Posterior vena cava (tissue), 2 donors: ENCODE measurements around the gene MACF1. TPM values are rescaled to one million over a fixed set of nuclear protein-coding genes. Genes with fewer than 3 reads are reported as not detected.
"Not testable (repeated sequence)": the region's sequence is repeated elsewhere in the genome, so short reads cannot be mapped to it uniquely, and the experiment has no call there.

Experiments
- DNase-seq: peaks from one replicate; pipeline ENCODE4 v3.0.0-alpha.2; 2020; ENCODE audit warnings: low spot score
- intact Hi-C, 2 donors: fragments of 100-400 bp; cut with DNase I; formaldehyde crosslinking; loops; one replicate each; pipeline versions ENCODE4 v1.14.1 to v1.14.2; 2022 to 2023
- total RNA-seq, 2 donors: library from RNA; stranded (reverse); fragmentation: NEBNext Ultra II Directional; extraction: Animal tissue kit (Norgen Biotek cat#: 25700); gene quantifications; one replicate each; pipeline ENCODE4 v1.2.1, GENCODE V29; 2021
- donor health status: DM: yes; HTN: yes; CAD: no.
- donor health status: DM: yes; HTN: yes; CAD: no.

Gene MACF1
- total RNA-seq, 2 donors from 2014 or later = 596 to 609 TPM

GRCh38 chr1:39489567-39490239 is 285.2 kb downstream of the MACF1 start:
- intact Hi-C loops = no loop called here

DNA sequence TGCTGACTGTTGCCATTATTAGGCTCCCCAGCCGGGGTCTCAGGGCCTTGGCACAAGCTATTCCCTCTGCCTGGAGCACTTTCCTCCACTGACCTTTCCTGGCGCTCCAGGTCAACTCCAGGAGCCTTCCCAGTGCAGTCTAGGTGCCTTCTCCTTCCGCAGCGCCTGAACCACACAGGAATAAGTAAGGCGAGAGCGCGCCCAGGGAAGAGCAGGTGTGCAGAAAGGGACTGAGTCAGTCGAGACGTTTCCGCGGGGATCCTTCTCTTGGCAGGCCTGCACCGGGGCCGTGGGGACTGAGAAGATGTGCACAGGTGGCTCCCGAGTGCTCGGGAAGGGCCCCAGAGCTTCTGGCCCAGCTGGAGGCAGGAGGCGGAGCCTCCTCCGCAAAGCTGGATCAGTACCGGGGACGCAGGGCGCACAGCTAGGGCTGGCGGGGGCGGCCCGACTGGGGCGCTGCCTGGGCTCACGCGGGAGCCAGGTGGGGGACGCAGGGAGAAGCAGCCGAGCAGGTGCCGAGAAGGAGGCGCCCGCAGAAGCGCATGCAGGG is 286.2 kb downstream of the MACF1 start:
- intact Hi-C loops = no loop called here
- no peak for DNase-seq

More at GRCh38 chr1:39489567-39490239, 285.2 kb downstream of the MACF1 start:
- DNase-seq = no peak

- intact Hi-C loops = no loop called here
- DNase-seq = peak; percentile 86
These were observed 286.8 kb downstream of the MACF1 start, which contains the start of gene BMP8A for GRCh38 chr1:39491146-39491921. Gene BMP8A (plus strand): TSS chr1:39491636. CDS start chr1:39491992, 356 bp downstream.

DNA sequence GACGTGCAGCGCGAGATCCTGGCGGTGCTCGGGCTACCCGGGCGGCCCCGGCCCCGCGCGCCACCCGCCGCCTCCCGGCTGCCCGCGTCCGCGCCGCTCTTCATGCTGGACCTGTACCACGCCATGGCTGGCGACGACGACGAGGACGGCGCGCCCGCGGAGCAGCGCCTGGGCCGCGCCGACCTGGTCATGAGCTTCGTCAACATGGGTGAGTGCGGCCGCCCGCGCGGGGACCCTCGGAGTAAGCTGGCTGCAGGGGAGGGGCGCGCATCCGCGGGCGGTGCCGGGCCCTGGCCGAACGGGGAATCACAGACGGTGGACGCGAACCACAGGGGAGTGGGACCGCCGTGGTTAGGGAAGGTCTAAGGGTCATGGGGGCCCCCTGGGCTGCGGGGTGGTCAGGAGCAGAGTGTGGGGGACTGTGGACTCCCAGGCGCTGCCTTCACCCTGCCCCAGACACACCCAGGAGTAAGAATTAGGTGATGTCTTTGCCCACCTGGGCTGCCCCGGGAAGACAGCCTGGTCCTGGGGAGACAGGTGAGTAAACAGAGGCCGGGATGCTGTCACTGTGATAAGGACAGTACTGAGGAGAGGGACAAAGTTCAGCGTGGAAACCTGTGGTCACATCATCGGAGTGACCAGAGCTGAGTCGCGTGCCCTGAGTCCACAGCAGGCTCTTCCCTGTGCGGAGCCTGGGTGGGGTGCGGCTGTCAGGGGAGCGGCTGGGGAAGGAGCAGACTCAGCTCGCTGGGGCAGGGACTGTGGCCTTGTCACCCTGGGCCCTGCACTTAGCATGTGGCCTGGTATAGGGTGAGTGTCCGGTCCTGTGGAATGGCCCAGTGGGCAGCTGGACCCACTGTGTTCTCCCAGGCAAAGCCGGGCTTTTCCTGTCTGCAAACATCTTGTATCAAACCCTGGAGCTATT is 287.9 kb downstream of the MACF1 start:
- intact Hi-C loops = not testable (repeated sequence)
- peak; percentile 73 for DNase-seq

DNA sequence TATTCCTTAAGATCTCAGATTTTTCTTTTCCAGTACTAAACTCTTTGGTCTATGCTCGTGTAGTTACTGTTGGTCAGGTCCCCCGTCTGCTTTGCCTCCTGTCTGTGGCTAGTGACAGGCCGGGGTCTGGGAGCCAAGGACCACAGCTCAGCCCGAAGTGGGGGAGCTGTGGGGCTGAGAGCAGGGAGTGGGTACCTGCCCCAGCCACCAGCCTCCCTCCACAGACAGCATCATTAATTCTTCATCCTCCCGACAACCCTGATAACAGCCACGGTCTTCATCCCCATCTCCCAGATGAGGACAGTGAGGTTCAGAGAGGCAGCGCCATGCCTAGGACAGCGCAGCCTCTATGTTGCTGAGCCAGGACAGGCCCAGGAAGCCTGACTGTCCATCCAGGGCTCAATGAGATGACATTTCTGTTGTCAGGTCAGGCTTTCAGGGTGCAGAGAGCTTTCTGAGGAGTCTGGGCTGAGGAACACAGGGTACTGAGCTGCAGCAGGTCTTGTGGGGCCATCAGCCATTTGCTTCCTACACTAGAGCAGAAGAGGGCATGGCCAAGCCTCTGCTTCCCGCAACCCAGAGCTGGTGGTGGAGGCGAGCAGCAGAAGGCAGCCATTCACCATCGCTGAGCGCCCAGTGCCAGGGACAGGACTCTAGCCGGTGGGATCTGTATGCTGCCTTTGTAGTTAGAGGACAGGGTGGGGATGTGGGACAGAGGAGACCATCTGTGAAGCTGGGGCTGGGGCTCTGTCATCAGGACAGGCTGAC is 288.7 kb downstream of the MACF1 start:
- peak; percentile 79 for DNase-seq
- intact Hi-C loops = not testable (repeated sequence)

DNA sequence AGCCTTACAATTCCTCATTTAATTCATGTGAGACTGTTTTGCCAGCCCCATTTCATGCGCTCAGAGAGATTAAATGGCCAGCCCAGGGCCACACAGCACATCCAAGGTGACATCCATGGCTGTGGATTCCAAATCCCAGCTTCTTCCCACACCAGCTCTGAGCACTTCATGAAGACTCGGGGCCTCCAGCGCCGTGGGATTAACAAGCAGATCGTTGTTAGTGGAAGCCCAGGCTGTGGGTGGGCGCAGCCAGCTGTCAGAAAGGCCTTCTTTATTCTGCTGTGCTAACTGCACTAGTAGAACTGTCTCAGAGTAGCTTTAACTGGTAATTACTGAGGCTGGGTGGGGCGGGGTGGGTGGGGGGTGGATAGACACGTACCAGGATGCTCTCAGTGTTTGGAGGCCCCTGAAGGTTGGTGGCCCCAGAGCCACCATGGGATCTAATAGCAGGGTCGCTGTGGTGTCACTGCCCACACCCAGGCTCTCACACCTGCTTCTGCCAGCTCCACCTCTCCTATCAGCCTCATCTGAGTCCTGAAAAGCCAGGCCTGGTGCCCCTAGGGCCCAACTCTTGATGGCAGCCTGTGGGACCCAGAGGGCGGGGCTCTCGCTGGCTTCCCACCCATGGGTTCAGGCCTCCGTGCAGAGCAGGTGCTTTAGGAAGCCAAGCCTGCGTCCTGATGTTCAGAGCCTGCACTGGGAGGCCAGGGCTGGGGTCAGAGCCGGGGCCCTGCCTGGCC is 290.3 kb downstream of the MACF1 start:
- intact Hi-C loops = no loop called here
- no peak for DNase-seq

DNA sequence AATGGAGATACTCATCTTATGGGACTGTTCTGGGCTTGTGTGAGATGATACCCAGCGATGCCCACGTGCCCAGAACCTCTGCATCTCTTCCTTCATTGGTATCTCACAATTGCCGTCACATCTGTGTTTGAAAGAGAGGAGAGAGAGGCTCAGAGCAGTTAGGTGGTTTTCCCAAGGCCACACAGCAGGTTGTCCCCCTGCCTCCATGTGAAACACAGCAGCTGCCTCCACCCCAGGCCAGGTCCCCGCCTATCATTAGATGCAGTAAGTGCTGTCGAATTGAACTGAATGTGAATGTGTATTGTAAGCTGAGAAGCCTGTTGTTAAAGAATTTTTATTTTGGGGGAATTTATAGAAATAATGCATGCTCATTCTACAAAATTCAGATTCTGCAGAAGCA is 292.0 kb downstream of the MACF1 start:
- intact Hi-C loops, DNase-seq: not testable (repeated sequence)

DNA sequence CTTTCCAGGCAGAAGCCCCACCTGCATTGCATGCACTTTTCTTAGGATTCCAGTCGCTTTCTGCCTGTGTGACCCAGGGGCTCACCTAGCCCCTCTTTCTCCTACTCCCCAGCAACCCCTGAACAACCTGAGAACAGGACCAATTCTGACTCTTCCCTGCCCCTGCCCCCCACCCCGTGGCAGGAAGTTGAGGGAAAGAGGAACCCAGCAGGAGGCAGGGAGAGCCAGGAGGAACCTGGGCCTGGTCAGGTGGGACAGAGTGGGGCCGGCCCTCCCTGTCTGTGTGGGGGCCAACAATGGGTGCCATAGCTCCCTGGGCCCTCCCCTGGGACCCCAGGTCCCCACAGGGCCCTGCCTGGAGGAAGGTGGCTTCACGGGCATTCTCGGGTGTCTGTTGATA is 293.1 kb downstream of the MACF1 start:
- DNase-seq = no peak
- intact Hi-C loops = no loop called here

DNA sequence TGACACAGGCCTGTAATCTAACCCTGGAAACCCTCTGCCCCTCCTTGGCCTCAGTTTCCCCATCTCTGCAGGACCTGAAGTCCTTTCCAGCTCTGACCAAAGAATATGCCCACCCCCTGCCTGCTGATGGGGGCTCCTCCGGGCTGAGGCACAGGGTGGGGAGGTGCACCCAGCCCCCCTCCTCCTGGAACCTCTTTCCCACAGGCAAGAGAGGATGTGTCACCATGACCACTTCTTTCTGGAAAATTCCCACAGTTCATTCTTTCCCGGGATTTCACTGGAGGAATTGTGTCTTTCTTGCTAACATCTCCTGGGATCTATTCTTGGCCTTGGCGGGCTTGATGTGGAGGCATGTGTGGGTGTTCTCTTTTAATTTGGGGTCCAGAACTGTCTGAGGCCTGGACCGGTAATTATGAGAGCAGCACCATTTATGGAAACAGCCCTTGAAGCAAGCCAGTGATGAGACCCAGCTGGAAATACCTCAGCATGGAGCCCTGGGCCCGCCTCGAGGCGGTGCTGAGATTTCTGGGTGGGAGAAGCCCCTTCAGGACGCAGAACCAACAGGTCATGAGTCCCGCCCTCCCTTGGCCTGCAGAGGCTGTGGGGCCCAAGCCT is 293.7 kb downstream of the MACF1 start:
- DNase-seq = peak; percentile 50
- intact Hi-C loops = not testable (repeated sequence)

DNA sequence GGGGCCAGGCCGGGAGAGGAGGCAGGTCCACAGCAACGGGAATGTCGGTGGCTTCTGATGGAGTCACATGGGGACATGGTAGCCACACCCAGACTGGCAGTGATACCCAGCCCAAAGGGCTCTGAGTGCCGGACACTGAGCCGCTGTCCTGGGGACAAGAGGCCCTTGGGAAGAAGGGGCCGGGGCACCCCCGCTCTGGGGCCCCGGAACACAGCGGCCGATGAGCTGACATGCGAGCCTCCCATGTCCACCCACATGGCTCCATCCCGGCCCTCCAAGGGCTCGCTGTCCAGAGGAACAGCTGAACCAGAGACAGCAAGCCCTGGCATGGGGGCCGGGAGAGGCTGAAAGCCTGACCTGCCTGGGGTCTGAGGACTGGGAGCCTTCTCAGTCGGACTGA is 294.3 kb downstream of the MACF1 start:
- DNase-seq = peak; percentile 72
- intact Hi-C loops = not testable (repeated sequence)

DNA sequence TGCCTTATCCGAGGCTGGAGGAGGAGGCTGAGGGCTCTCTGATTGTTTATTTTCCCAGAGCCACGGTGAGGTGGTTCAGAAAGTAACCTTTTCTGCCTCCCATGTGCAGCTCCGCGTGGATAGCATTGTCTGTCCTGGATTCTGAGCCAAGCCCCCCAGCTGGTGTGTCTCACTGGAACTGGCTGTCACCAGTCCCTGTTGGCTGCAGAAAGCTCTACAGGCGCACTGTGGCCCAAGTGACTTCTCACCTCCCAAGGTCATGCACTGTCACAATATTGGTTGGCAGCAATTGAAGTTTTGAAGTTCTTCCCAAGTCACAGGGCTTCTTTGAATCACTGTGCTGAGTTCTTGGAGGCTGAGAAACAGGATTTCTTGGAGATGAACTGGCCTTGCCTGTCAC is 295.2 kb downstream of the MACF1 start:
- DNase-seq = peak; percentile 43

DNA sequence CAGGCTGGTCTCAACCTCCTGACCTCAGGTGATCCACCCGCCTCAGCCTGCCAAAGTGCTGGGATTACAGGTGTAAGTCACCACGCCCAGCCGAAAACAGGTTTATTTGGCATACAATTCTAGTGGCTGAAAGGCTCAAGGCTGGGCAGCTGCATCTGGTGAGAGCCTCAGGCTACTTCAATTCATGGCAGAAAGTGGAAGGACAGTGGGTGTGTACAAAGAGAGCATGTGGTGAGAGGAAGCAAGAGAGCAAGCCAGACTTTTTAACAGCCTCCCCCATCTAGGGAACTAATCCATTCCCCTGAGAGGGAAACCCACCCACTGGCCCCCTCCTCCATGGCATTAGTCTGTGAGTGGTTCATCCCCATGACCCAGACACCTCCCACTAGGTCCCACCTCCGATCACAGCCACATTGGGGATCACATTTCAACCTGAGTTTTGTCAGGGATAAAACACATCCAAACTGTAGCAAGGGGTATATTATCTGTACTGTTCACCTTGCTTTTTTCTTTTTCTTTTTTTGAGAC is 296.4 kb downstream of the MACF1 start:
- DNase-seq = peak; percentile 34
- intact Hi-C loops = no loop called here

More for the DNA sequence above, 295.2 kb downstream of the MACF1 start:
- intact Hi-C loops = no loop called here

GRCh38 chr1:39501666-39502065 is 297.2 kb downstream of the MACF1 start:
- intact Hi-C loops = no loop called here
- peak; percentile 54 for DNase-seq

DNA sequence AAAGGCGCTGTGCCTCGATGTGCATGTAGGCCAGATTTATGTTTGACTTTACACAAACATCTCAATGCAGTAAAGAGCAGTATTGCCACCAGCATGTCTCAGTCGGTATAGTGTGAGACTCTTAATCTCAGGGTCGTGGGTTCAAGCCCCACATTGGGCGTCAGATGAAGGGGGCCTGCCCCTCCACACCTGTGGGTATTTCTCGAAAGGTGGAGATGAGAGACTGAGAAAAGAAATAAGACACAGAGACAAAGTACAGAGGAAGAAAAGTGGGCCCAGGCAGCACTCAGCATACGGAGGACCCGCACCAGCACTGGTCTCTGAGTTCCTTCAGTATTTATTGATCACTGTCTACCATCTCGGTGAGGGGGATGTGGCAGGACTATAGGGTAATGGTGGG is 299.9 kb downstream of the MACF1 start:
- peak; percentile 40 for DNase-seq
- intact Hi-C loops = not testable (repeated sequence)

- DNase-seq = no peak
- intact Hi-C loops = no loop called here
These were observed 300.8 kb downstream of the MACF1 start for GRCh38 chr1:39505289-39505688.

DNA sequence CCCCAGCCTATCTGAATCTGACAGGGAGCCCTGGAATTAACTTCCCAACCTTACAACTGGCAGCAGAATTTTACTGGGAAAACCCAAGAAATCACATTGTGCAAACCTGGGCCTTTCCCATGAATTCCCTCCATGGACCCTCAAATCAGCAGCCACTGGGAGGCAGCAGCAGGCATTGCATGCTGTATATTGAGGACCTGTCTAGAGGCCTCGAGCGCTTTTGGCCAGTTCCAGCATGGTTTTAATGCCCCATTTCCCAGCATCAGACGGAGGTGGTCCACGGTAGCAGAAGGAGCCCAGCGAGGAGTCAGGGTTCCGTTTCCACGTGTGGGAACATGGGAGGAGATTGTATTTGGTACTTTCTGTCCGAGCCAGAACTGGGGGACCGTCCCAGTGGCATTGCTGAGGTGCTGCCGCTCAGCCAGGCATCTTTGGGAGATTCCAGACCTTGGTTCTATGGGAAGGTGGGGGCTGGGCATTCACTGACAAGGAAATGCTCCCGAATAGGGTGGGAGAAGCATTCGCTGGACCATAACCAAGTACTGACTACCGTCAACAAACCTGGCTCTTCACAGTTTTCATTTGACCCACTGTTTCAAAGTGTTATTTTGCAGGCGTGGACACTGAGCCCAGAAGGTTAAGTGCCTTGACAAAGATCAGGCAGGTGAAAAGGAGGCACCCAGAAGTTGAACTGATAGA is 302.9 kb downstream of the MACF1 start:
- peak; percentile 52 for DNase-seq
- intact Hi-C loops = no loop called here

DNA sequence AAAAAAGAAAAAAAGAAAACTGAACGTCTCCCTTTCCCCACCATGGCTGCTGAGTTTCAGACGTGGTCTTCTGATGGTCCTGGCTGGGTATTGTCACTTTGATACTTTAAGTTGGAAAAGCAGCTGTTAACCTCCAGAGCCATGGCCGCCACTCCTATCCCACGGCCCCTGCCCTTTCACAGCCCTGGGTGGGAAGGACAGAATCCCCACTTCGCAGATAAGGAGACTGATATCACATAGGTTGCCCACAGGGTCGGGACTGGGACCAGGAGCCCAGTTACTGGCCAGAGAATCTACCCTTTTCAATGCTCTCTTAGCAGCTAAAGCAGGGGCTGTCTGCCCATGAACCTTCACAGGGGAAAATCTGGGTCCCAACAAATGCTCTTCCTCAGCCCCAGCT is 303.8 kb downstream of the MACF1 start:
- intact Hi-C loops = no loop called here
- DNase-seq = no peak
